PC-9 (cell line): ENCODE results near the gene IL3RA. TPM values are rescaled to one million over a fixed set of nuclear protein-coding genes. Genes with fewer than 3 reads are reported as not detected.
"Not testable (repeated sequence)": the region's sequence is repeated elsewhere in the genome, so short reads cannot be mapped to it uniquely, and the experiment has no call there.

Source experiments
- BruUV-seq: library from RNA; stranded (reverse); fragments of 400-500 nt; replicated peaks from 2 replicates; lab custom pipeline; 2021; lab: Mats Ljungman, UMichigan
- CTCF ChIA-PET: fragments of 300-600 bp; sonication (Branson Sonifier 250); formaldehyde crosslinking; loops from one replicate; lab custom pipeline; 2022; ENCODE audit warnings: antibody characterized with exemption; lab: Charles Lee
- POLR2A ChIA-PET: fragments of 300-600 bp; sonication (Branson Sonifier 250); formaldehyde crosslinking; loops from one replicate; lab custom pipeline; 2022; ENCODE audit warnings: antibody characterized with exemption; ENCODE audit not compliant: unreplicated experiment; lab: Charles Lee
- DNase-seq, 2 experiments: peaks; one replicate each; pipeline versions ENCODE4 v3.0.0 to v3.0.0-alpha.2; 2015 to 2022; ENCODE audit warnings: mixed read lengths in 1 of 2
- H2AFZ ChIP-seq: fragments of 200-600 bp; sonication (generic); 2 replicates; pipeline ENCODE4 v1.8.1; 2017; ENCODE audit warnings: antibody characterized with exemption
- H3F3A ChIP-seq: fragments of 200-600 bp; sonication (generic); 2 replicates; pipeline ENCODE4 v1.8.1; 2017; ENCODE audit warnings: antibody characterized with exemption, mild to moderate bottlenecking, low read depth; ENCODE audit not compliant: insufficient read depth
- H3K27ac ChIP-seq: fragments of 200-600 bp; sonication (generic); 2 replicates; pipeline ENCODE4 v1.6.1; 2016; ENCODE audit warnings: mixed run types
- H3K27me3 ChIP-seq: fragments of 200-600 bp; sonication (generic); 2 replicates; pipeline ENCODE4 v1.6.1; 2016; ENCODE audit warnings: low read depth, mixed run types; ENCODE audit not compliant: insufficient read depth
- H3K36me3 ChIP-seq: fragments of 200-600 bp; sonication (generic); 2 replicates; pipeline ENCODE4 v1.6.1; 2016; ENCODE audit warnings: low read depth, mixed run types
- H3K4me1 ChIP-seq: fragments of 200-600 bp; sonication (generic); replicated peaks from 2 replicates; pipeline ENCODE4 v1.6.1; 2016; ENCODE audit warnings: mixed run types; ENCODE audit not compliant: insufficient read depth
- H3K4me2 ChIP-seq: fragments of 200-600 bp; sonication (generic); 2 replicates; pipeline ENCODE4 v1.6.1; 2017; ENCODE audit warnings: mixed run types
- H3K4me3 ChIP-seq: fragments of 200-600 bp; sonication (generic); 2 replicates; pipeline ENCODE4 v1.6.1; 2016; ENCODE audit warnings: mixed run types
- H3K79me2 ChIP-seq: fragments of 200-600 bp; sonication (generic); 2 replicates; pipeline ENCODE4 v1.6.1; 2017; ENCODE audit warnings: low read depth, mixed run types
- H3K9me2 ChIP-seq: fragments of 200-600 bp; sonication (generic); 2 replicates; pipeline ENCODE4 v1.8.1; 2017; ENCODE audit warnings: mild to moderate bottlenecking; ENCODE audit not compliant: insufficient read depth
- H3K9me3 ChIP-seq: fragments of 200-600 bp; sonication (generic); 2 replicates; pipeline ENCODE4 v1.8.1; 2016; ENCODE audit warnings: low read depth; ENCODE audit not compliant: insufficient read depth
- H4K20me1 ChIP-seq: fragments of 200-600 bp; sonication (generic); 2 replicates; pipeline ENCODE4 v1.8.1; 2017; ENCODE audit not compliant: insufficient read depth
- CTCF ChIP-seq: fragments of 200-600 bp; sonication (generic); conservative IDR thresholded peaks from 2 replicates; pipeline ENCODE4 v1.6.1; 2017; ENCODE audit warnings: mixed run types, antibody characterized with exemption, mild to moderate bottlenecking, moderate library complexity
- EZH2 ChIP-seq: fragments of 200-600 bp; sonication (generic); IDR thresholded peaks from 2 replicates; pipeline ENCODE4 v1.8.0; 2017; ENCODE audit warnings: antibody characterized with exemption, low read depth
- intact Hi-C: fragments of 100-400 bp; cut with micrococcal nuclease; formaldehyde crosslinking; loops from one replicate; pipeline ENCODE4 v1.10.0; 2022; ENCODE audit not compliant: unreplicated experiment
- total RNA-seq: library from RNA; stranded (reverse); gene quantifications from 2 replicates; pipeline ENCODE4 v1.2.3, GENCODE V29; 2021

Gene IL3RA
- total RNA-seq, 1 experiment from 2014 or later = not detected

GRCh38 chrX:1424147-1424851 lies 87.7 kb downstream of the IL3RA start:
- 0 out of 2 replicates have a peak, but pooled peaks cover 11% of the 10 kb centered on the region for H3K36me3 ChIP-seq
- H3K9me2 ChIP-seq = no peaks in the 10 kb centered on the region
- no peak overlapping the region for H3K4me3 ChIP-seq
- no peak for TF ChIP-seq EZH2
- no peak for TF ChIP-seq CTCF
- peaks cover 15% of the 10 kb centered on the region; the same call in 1 of the 2 replicates for H3F3A ChIP-seq
- H3K27me3 ChIP-seq = no peaks in the 10 kb centered on the region
- 0 out of 2 replicates have a peak, but pooled peaks cover 6% of the 10 kb centered on the region for H3K9me3 ChIP-seq
- no peaks in the 10 kb centered on the region for H3K79me2 ChIP-seq
- no peaks in the 10 kb centered on the region for H3K4me1 ChIP-seq
- BruUV-seq = no TSS peak
- H3K4me2 ChIP-seq = no peak overlapping the region
- no peak overlapping the region for H2AFZ ChIP-seq
- intact Hi-C loops = no loop called here
- ChIA-PET CTCF (no interaction called here), POLR2A (no interaction called here)
- DNase-seq = no peak
- H4K20me1 ChIP-seq = no peaks in the 10 kb centered on the region
- H3K27ac ChIP-seq = no peak overlapping the region

- H3K4me3 ChIP-seq = no peak overlapping the region
- H3K79me2 ChIP-seq = no peaks in the 10 kb centered on the region
- ChIA-PET CTCF (no interaction called here), POLR2A (no interaction called here)
- TF ChIP-seq EZH2 (no peak), CTCF (no peak)
- 0 out of 2 replicates have a peak, but pooled peaks cover 11% of the 10 kb centered on the region for H3K36me3 ChIP-seq
- no peak overlapping the region for H3K4me2 ChIP-seq
- H3F3A ChIP-seq = peaks cover 9% of the 10 kb centered on the region; the same call in 1 of the 2 replicates
- H3K9me3 ChIP-seq = 0 out of 2 replicates have a peak, but pooled peaks cover 6% of the 10 kb centered on the region
- H3K27me3 ChIP-seq = no peaks in the 10 kb centered on the region
- BruUV-seq = no TSS peak
- no peak overlapping the region for H3K27ac ChIP-seq
- no peak overlapping the region for H2AFZ ChIP-seq
- intact Hi-C loops = no loop called here
- no peaks in the 10 kb centered on the region for H3K9me2 ChIP-seq
- no peaks in the 10 kb centered on the region for H3K4me1 ChIP-seq
- H4K20me1 ChIP-seq = no peaks in the 10 kb centered on the region
- no peak for DNase-seq
Measured at GRCh38 chrX:1425381-1425780, 88.8 kb downstream of the IL3RA start.

- H3K36me3 ChIP-seq = 0 out of 2 replicates have a peak, but pooled peaks cover 10% of the 10 kb centered on the region
- H3K79me2 ChIP-seq, H3F3A ChIP-seq, H4K20me1 ChIP-seq, BruUV-seq, CTCF ChIA-PET, POLR2A ChIA-PET, H3K4me3 ChIP-seq, H3K9me3 ChIP-seq, H3K27ac ChIP-seq, intact Hi-C loops, H2AFZ ChIP-seq, DNase-seq, H3K4me2 ChIP-seq, H3K27me3 ChIP-seq, H3K4me1 ChIP-seq, H3K9me2 ChIP-seq: not testable (repeated sequence)
Measured at GRCh38 chrX:1426321-1426720, 89.7 kb downstream of the IL3RA start.
